Measurements from ENCODE around the gene IRX3. TPM values are rescaled to one million over a fixed set of nuclear protein-coding genes. Genes with fewer than 3 reads are reported as not detected.
A peak's percentile ranks its signal among the peaks of the same experiment; 100 is the strongest.

IRX3 gene
- total RNA-seq, 2 donors from 2014 or later: 15.6 to 16.4 TPM

- no peaks in the 10 kb centered on the region for H3K9me3 ChIP-seq (ENCODE audit: control insufficient read depth, low read length)
- WGBS, 2 experiments (ENCODE audit: insufficient coverage in 1 of 2, insufficient read length in 1 of 2): 18 to 33% methylated on average over 21 to 53 of the region's 53 CpGs
- peaks cover 64% of the 10 kb centered on the region for H3K27me3 ChIP-seq (ENCODE audit: control insufficient read depth, insufficient read depth, low read length, poor library complexity, severe bottlenecking)
- peak; percentile 71 for DNase-seq
- no peak overlapping the region for H3K9ac ChIP-seq (ENCODE audit: extremely low read depth, low read length, poor library complexity, severe bottlenecking)
- peak overlapping the region; percentile 72 for H3K4me3 ChIP-seq (ENCODE audit: low read length)
- H3K36me3 ChIP-seq (ENCODE audit: control insufficient read depth, insufficient read depth, low read length): no peaks in the 10 kb centered on the region
- H3K4me3 Mint-ChIP-seq: peak overlapping the region; percentile 79
- H3K27me3 Mint-ChIP-seq (ENCODE audit: insufficient read depth): peaks cover 72% of the 10 kb centered on the region
- no peak overlapping the region for H3K27ac ChIP-seq (ENCODE audit: low read depth, low read length)
- H3K4me1 ChIP-seq (ENCODE audit: control insufficient read depth, insufficient read depth, low read length): no peaks in the 10 kb centered on the region
- peaks cover 16% of the 10 kb centered on the region for H3K36me3 Mint-ChIP-seq (ENCODE audit: low read depth)
- no peak for TF ChIP-seq CTCF (conservative IDR thresholded peaks at IDR 0.05)
- H3K9me3 Mint-ChIP-seq: no peaks in the 10 kb centered on the region
- H3K4me1 Mint-ChIP-seq: peaks cover 28% of the 10 kb centered on the region
- H3K27ac Mint-ChIP-seq: no peak overlapping the region
These were observed 4.9 kb downstream of the IRX3 start for GRCh38 chr16:54281535-54282201.

GRCh38 chr16:54280751-54281150 is 5.8 kb downstream of the IRX3 start:
- WGBS, 2 experiments (ENCODE audit: insufficient coverage in 1 of 2, insufficient read length in 1 of 2): 93 to 95% methylated on average over 3 of the region's 3 CpGs
- TF ChIP-seq CTCF (conservative IDR thresholded peaks at IDR 0.05): no peak

GRCh38 chr16:54277845-54278703 is 8.5 kb downstream of the IRX3 start:
- H3K27ac Mint-ChIP-seq: no peak overlapping the region
- WGBS, 2 experiments (ENCODE audit: insufficient coverage in 1 of 2, insufficient read length in 1 of 2): 73% methylated on average over 10 to 17 of the region's 17 CpGs

More at GRCh38 chr16:54280751-54281150, 5.8 kb downstream of the IRX3 start:
- Mint-ChIP-seq H3K27me3 (ENCODE audit: insufficient read depth) (peaks cover 72% of the 10 kb centered on the region), H3K9me3 (no peaks in the 10 kb centered on the region), H3K4me3 (peak overlapping the region; percentile 79), H3K36me3 (ENCODE audit: low read depth) (peaks cover 16% of the 10 kb centered on the region), H3K27ac (no peak overlapping the region), H3K4me1 (peaks cover 28% of the 10 kb centered on the region)
- no peak for DNase-seq
- no peaks in the 10 kb centered on the region for H3K36me3 ChIP-seq (ENCODE audit: control insufficient read depth, insufficient read depth, low read length)
- H3K27ac ChIP-seq (ENCODE audit: low read depth, low read length): no peak overlapping the region
- H3K4me3 ChIP-seq (ENCODE audit: low read length): no peak overlapping the region
- no peak overlapping the region for H3K9ac ChIP-seq (ENCODE audit: extremely low read depth, low read length, poor library complexity, severe bottlenecking)
- H3K9me3 ChIP-seq (ENCODE audit: control insufficient read depth, low read length): no peaks in the 10 kb centered on the region
- no peaks in the 10 kb centered on the region for H3K4me1 ChIP-seq (ENCODE audit: control insufficient read depth, insufficient read depth, low read length)
- H3K27me3 ChIP-seq (ENCODE audit: control insufficient read depth, insufficient read depth, low read length, poor library complexity, severe bottlenecking): peaks cover 64% of the 10 kb centered on the region

More at GRCh38 chr16:54277845-54278703, 8.5 kb downstream of the IRX3 start:
- peak; percentile 53 for DNase-seq
- Histone ChIP-seq H3K36me3 (ENCODE audit: control insufficient read depth, insufficient read depth, low read length) (no peaks in the 10 kb centered on the region), H3K27me3 (ENCODE audit: control insufficient read depth, insufficient read depth, low read length, poor library complexity, severe bottlenecking) (peaks cover 38% of the 10 kb centered on the region), H3K4me3 (ENCODE audit: low read length) (no peak overlapping the region), H3K9me3 (ENCODE audit: control insufficient read depth, low read length) (no peaks in the 10 kb centered on the region), H3K4me1 (ENCODE audit: control insufficient read depth, insufficient read depth, low read length) (no peaks in the 10 kb centered on the region), H3K9ac (ENCODE audit: extremely low read depth, low read length, poor library complexity, severe bottlenecking) (no peak overlapping the region), H3K27ac (ENCODE audit: low read depth, low read length) (no peak overlapping the region)
- Mint-ChIP-seq H3K9me3 (no peaks in the 10 kb centered on the region), H3K4me1 (peaks cover 20% of the 10 kb centered on the region), H3K36me3 (ENCODE audit: low read depth) (peaks cover 6% of the 10 kb centered on the region), H3K27me3 (ENCODE audit: insufficient read depth) (peaks cover 50% of the 10 kb centered on the region), H3K4me3 (no peak overlapping the region)
- no peak for TF ChIP-seq CTCF (conservative IDR thresholded peaks at IDR 0.05)
